Measurements from ENCODE around the gene RBM47.

The RBM47 gene

DNA sequence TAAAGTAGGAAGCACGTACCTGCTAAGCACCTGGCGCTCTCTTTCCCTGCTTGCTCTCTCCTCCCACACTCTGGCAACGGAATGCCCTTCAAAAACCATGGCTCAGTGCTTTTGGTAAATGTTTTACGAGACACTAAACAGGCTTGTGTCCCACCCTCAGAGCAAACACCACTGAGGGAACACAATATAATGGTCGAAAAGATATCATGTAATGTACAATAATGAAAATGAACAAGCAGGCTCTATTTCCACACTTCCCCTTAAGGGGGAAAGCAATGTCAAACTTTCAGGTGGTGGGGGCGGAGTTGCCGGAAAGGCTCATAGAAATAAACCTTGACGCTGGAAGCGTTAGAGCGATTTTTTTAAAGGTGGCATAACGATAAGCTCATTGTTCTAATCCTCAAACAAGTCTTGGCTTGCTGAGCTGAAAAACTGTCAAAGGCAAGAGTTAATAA is 115.1 kb downstream of the RBM47 start:
- CTCF ChIA-PET = no interaction called here
- TF ChIP-seq FOXA1 (IDR thresholded peaks at IDR 0.05) = no peak
- TF ChIP-seq SP1 (IDR thresholded peaks at IDR 0.05) = no peak
- no peak for TF ChIP-seq ARNT (IDR thresholded peaks at IDR 0.05)
- no peak for TF ChIP-seq LEF1 (IDR thresholded peaks at IDR 0.05; ENCODE audit: borderline replicate concordance)
- TF ChIP-seq L3MBTL2 (conservative IDR thresholded peaks at IDR 0.05) = no peak
- no peak for TF ChIP-seq CTBP1 (IDR thresholded peaks at IDR 0.05; ENCODE audit: borderline replicate concordance)
- no peak for TF ChIP-seq HDGF (IDR thresholded peaks at IDR 0.05; ENCODE audit: borderline replicate concordance)
- no peak for TF ChIP-seq TARDBP (IDR thresholded peaks at IDR 0.05)
- POLR2A ChIA-PET = no interaction called here
- no peak for DNase-seq (ENCODE audit: extremely low spot score)

GRCh38 chr4:40511036-40511614 is 118.5 kb downstream of the RBM47 start:
- CTCF ChIA-PET = no interaction called here
- DNase-seq (ENCODE audit: extremely low spot score) = no peak
- TF ChIP-seq LEF1 (IDR thresholded peaks at IDR 0.05; ENCODE audit: borderline replicate concordance) = no peak
- TF ChIP-seq CTBP1 (IDR thresholded peaks at IDR 0.05; ENCODE audit: borderline replicate concordance) = no peak
- no peak for TF ChIP-seq NFRKB (IDR thresholded peaks at IDR 0.05)
- TF ChIP-seq SP1 (IDR thresholded peaks at IDR 0.05) = no peak
- TF ChIP-seq, protein P1, sequence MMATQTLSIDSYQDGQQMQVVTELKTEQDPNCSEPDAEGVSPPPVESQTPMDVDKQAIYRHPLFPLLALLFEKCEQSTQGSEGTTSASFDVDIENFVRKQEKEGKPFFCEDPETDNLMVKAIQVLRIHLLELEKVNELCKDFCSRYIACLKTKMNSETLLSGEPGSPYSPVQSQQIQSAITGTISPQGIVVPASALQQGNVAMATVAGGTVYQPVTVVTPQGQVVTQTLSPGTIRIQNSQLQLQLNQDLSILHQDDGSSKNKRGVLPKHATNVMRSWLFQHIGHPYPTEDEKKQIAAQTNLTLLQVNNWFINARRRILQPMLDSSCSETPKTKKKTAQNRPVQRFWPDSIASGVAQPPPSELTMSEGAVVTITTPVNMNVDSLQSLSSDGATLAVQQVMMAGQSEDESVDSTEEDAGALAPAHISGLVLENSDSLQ (IDR thresholded peaks at IDR 0.05) = no peak
- no peak for TF ChIP-seq TARDBP (IDR thresholded peaks at IDR 0.05)
- no peak for TF ChIP-seq HDGF (IDR thresholded peaks at IDR 0.05; ENCODE audit: borderline replicate concordance)
- TF ChIP-seq ELF4 (IDR thresholded peaks at IDR 0.05) = no peak
- no peak for TF ChIP-seq ZNF384 (IDR thresholded peaks at IDR 0.05)
- no peak for TF ChIP-seq FOXA1 (IDR thresholded peaks at IDR 0.05)
- no peak for TF ChIP-seq ARNT (IDR thresholded peaks at IDR 0.05)
- POLR2A ChIA-PET = no interaction called here

DNA sequence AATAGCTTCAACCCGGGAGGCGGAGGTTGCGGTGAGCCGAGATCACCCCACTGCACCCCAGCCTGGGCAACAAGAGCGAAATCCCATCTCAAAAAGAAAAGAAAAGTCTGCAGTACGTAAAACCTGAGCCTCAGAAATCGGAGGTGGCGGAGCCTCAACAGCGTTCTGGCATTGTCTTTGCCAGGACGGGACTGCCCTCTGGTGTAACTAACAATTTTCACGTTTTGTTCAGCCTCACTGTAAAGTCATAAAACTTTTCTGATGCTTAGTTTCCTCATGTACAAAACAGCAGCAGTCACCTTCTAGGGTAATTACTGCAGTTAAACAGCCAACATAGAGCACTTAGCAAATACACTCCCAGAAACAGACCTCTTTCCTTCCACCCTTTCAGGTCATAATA is 121.7 kb downstream of the RBM47 start:
- ChIA-PET POLR2A (no interaction called here), CTCF (interaction anchor here (0.6 to 1.2 kb wide), 3 partner anchors 56 to 183 kb away, joined by 3 to 5 read pairs (median 3); no protein-coding TSS in a partner anchor)
- no peak for TF ChIP-seq FOXM1 (IDR thresholded peaks at IDR 0.05; ENCODE audit: borderline replicate concordance)
- no peak for TF ChIP-seq ZNF384 (IDR thresholded peaks at IDR 0.05)
- TF ChIP-seq NFRKB (IDR thresholded peaks at IDR 0.05) = no peak
- TF ChIP-seq BHLHE40 (IDR thresholded peaks at IDR 0.05; ENCODE audit: borderline replicate concordance) = no peak
- no peak for TF ChIP-seq CTBP1 (IDR thresholded peaks at IDR 0.05; ENCODE audit: borderline replicate concordance)
- DNase-seq (ENCODE audit: extremely low spot score) = no peak

DNA sequence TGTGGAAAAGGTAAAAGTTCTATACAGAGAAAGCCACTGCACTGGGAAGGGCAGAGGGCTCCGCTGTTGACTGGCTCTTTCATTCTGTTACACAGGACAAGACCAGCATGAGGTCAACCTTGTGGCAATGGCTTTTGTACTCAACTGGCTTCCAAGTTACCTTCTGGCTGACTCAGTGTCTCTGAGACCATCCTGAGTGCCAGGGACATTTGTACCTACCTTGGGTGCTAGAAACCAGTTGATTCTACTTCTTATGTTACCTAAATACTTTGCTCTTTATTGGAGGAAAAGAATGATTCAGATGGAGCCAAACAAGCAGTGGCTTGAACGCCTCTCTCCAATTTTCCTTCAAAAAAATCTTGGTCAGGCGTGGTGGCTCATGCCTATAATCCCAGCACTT is 123.2 kb downstream of the RBM47 start:
- POLR2A ChIA-PET = no interaction called here
- CTCF ChIA-PET = no interaction called here

DNA sequence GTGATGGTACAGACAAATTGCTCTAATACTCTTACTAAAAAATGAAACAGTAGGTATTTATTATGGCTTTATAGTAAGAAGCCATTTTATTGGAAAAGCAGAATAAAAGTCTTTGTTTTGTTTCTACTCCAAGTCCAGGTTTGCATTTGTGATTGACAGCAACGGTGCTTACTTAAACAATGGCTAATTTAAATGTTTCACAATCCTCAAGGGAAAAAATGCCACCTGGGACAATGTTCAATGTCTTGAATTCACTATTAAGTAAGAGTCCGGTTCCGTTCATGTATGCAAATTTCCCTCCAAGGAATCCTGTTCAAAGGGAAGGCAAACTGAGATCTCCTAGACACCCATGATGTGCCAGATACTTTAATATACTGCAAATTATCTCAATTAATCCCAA is 123.6 kb downstream of the RBM47 start:
- POLR2A ChIA-PET = no interaction called here
- no peak for DNase-seq (ENCODE audit: extremely low spot score)
- CTCF ChIA-PET = no interaction called here
- TF ChIP-seq BHLHE40 (IDR thresholded peaks at IDR 0.05; ENCODE audit: borderline replicate concordance) (no peak), LEF1 (IDR thresholded peaks at IDR 0.05; ENCODE audit: borderline replicate concordance) (no peak), ZNF384 (IDR thresholded peaks at IDR 0.05) (no peak), FOXA1 (IDR thresholded peaks at IDR 0.05) (no peak), SP1 (IDR thresholded peaks at IDR 0.05) (no peak), NFRKB (IDR thresholded peaks at IDR 0.05) (no peak), ELF4 (IDR thresholded peaks at IDR 0.05) (no peak), SUZ12 (IDR thresholded peaks at IDR 0.05) (no peak)
- TF ChIP-seq, protein P1 (IDR thresholded peaks at IDR 0.05) = no peak

More for the DNA sequence above, 123.2 kb downstream of the RBM47 start:
- TF ChIP-seq SUZ12 (IDR thresholded peaks at IDR 0.05) (no peak), ELF4 (IDR thresholded peaks at IDR 0.05) (no peak), L3MBTL2 (conservative IDR thresholded peaks at IDR 0.05) (no peak), LEF1 (IDR thresholded peaks at IDR 0.05; ENCODE audit: borderline replicate concordance) (no peak), ARNT (IDR thresholded peaks at IDR 0.05) (no peak), NFRKB (IDR thresholded peaks at IDR 0.05) (no peak), FOXK2 (IDR thresholded peaks at IDR 0.05) (no peak), ZNF384 (IDR thresholded peaks at IDR 0.05) (no peak), HDGF (IDR thresholded peaks at IDR 0.05; ENCODE audit: borderline replicate concordance) (no peak), TARDBP (IDR thresholded peaks at IDR 0.05) (no peak), BHLHE40 (IDR thresholded peaks at IDR 0.05; ENCODE audit: borderline replicate concordance) (no peak), CTBP1 (IDR thresholded peaks at IDR 0.05; ENCODE audit: borderline replicate concordance) (no peak), SP1 (IDR thresholded peaks at IDR 0.05) (no peak), FOXM1 (IDR thresholded peaks at IDR 0.05; ENCODE audit: borderline replicate concordance) (no peak), FOXA1 (IDR thresholded peaks at IDR 0.05) (no peak)
- TF ChIP-seq, protein P1 (IDR thresholded peaks at IDR 0.05) = no peak
- DNase-seq (ENCODE audit: extremely low spot score) = no peak

GRCh38 chr4:40502934-40503333 is 126.7 kb downstream of the RBM47 start:
- DNase-seq (ENCODE audit: extremely low spot score) = no peak
- ChIA-PET CTCF (no interaction called here), POLR2A (no interaction called here)
- TF ChIP-seq FOXK2 (IDR thresholded peaks at IDR 0.05) (no peak), ARNT (IDR thresholded peaks at IDR 0.05) (no peak), FOXA1 (IDR thresholded peaks at IDR 0.05) (no peak), FOXM1 (IDR thresholded peaks at IDR 0.05; ENCODE audit: borderline replicate concordance) (no peak), LEF1 (IDR thresholded peaks at IDR 0.05; ENCODE audit: borderline replicate concordance) (no peak), ELF4 (IDR thresholded peaks at IDR 0.05) (no peak), L3MBTL2 (conservative IDR thresholded peaks at IDR 0.05) (no peak), BHLHE40 (IDR thresholded peaks at IDR 0.05; ENCODE audit: borderline replicate concordance) (no peak)
